Choroid plexus epithelial cell (primary cell): ENCODE data around the gene C16orf74.

Experiments used
- DNase-seq: peaks from one replicate; pipeline ENCODE4 v3.0.0-alpha.2; 2010; ENCODE audit warnings: low read depth
- H3K4me3 ChIP-seq: 2 replicates; pipeline ENCODE4 v1.5.1; 2011; ENCODE audit warnings: low read depth, mild to moderate bottlenecking, control low read depth, low read length, moderate library complexity
- CTCF ChIP-seq: conservative IDR thresholded peaks from 2 replicates; pipeline ENCODE4 v1.5.1; 2011; ENCODE audit warnings: low read depth, mild to moderate bottlenecking, control low read depth, inconsistent platforms, low read length, moderate library complexity

Gene C16orf74

GRCh38 chr16:85777583-85778310, 26.9 kb upstream of the C16orf74 start:
- no peak for TF ChIP-seq CTCF
- H3K4me3 ChIP-seq: no peak overlapping the region
- DNase-seq: no peak

GRCh38 chr16:85774811-85775210, 23.9 kb upstream of the C16orf74 start:
- no peak for TF ChIP-seq CTCF
- no peak for DNase-seq
- no peak overlapping the region for H3K4me3 ChIP-seq

- H3K4me3 ChIP-seq: no peak overlapping the region
- TF ChIP-seq CTCF: no peak
- no peak for DNase-seq
These were observed 23.2 kb upstream of the C16orf74 start for GRCh38 chr16:85774136-85774535.

GRCh38 chr16:85773044-85773443, 22.1 kb upstream of the C16orf74 start:
- TF ChIP-seq CTCF: no peak
- no peak overlapping the region for H3K4me3 ChIP-seq
- no peak for DNase-seq

- no peak overlapping the region for H3K4me3 ChIP-seq
- no peak for DNase-seq
- no peak for TF ChIP-seq CTCF
These were observed 19.8 kb upstream of the C16orf74 start for GRCh38 chr16:85770741-85771140.

- no peak for DNase-seq
- H3K4me3 ChIP-seq: no peak overlapping the region
- no peak for TF ChIP-seq CTCF
These were observed 17.3 kb upstream of the C16orf74 start for GRCh38 chr16:85768199-85768598.

- TF ChIP-seq CTCF: no peak
- DNase-seq: peak; percentile 80
- no peak overlapping the region for H3K4me3 ChIP-seq
These were observed 16.6 kb upstream of the C16orf74 start for GRCh38 chr16:85767531-85767930.
